CD4-positive, alpha-beta T cell (primary cell): Measurements from ENCODE around the gene SFT2D2. TPM values are rescaled to one million over a fixed set of nuclear protein-coding genes. Genes with fewer than 3 reads are reported as not detected.

Experiments used
- ATAC-seq: fragments of 200-7000 bp; cut with Tn5 transposase; one replicate; pipeline ENCODE4 v1.10.0; 2022; ENCODE audit warnings: mild to moderate bottlenecking; ENCODE audit not compliant: poor library complexity
- CTCF ChIA-PET: fragments of 350-600 bp; sonication (Branson Sonifier 250); formaldehyde crosslinking; loops from one replicate; lab custom pipeline; 2021; ENCODE audit warnings: antibody characterized with exemption, inconsistent platforms; lab: Charles Lee
- POLR2A ChIA-PET: fragments of 350-600 bp; sonication (Branson Sonifier 250); formaldehyde crosslinking; loops from one replicate; lab custom pipeline; 2021; ENCODE audit warnings: antibody characterized with exemption, inconsistent platforms; lab: Charles Lee
- DNase-seq, 14 experiments: peaks; one replicate each; pipeline ENCODE4 v3.0.0-alpha.2; 2013 to 2020; ENCODE audit warnings: mixed read lengths in 2 of 14
- H3K27ac ChIP-seq, 2 donors: one replicate each; pipeline versions ENCODE4 v1.5.1 to v1.7.0; 2013; ENCODE audit warnings: low read length in 2 of 2, low read depth in 1 of 2, mild to moderate bottlenecking in 1 of 2
- H3K27me3 ChIP-seq, 2 experiments: 1 replicate in 1 of 2; 2 replicates in 1 of 2; pipeline versions ENCODE4 v1.6.1 to v1.7.0; 2013; ENCODE audit warnings: low read length in 2 of 2, control low read depth in 1 of 2, mild to moderate bottlenecking in 1 of 2, moderate library complexity in 1 of 2; ENCODE audit not compliant: insufficient read depth in 2 of 2, control insufficient read depth in 1 of 2
- H3K36me3 ChIP-seq: one replicate; pipeline ENCODE4 v1.6.1; 2013; ENCODE audit warnings: low read length, control low read depth; ENCODE audit not compliant: insufficient read depth
- H3K4me1 ChIP-seq: one replicate; pipeline ENCODE4 v1.6.1; 2013; ENCODE audit warnings: low read length, control low read depth; ENCODE audit not compliant: insufficient read depth
- H3K4me3 ChIP-seq: one replicate; pipeline ENCODE4 v1.5.1; 2013; ENCODE audit warnings: mild to moderate bottlenecking, low read length, moderate library complexity
- H3K9me3 ChIP-seq, 2 experiments: 1 replicate in 1 of 2; 2 replicates in 1 of 2; pipeline versions ENCODE4 v1.6.1 to v1.7.0; 2013; ENCODE audit warnings: low read length in 2 of 2, mild to moderate bottlenecking in 2 of 2, control low read depth in 1 of 2, moderate library complexity in 1 of 2; ENCODE audit not compliant: control insufficient read depth in 1 of 2, insufficient read depth in 1 of 2
- H3K27ac Mint-ChIP-seq: one replicate; pipeline ENCODE4 v1.8.0; 2020; ENCODE audit warnings: mixed read lengths
- H3K27me3 Mint-ChIP-seq: one replicate; pipeline ENCODE4 v1.8.0; 2021; ENCODE audit warnings: mixed read lengths
- H3K36me3 Mint-ChIP-seq: one replicate; pipeline ENCODE4 v1.8.0; 2021; ENCODE audit warnings: low read depth, mixed read lengths
- H3K4me1 Mint-ChIP-seq: one replicate; pipeline ENCODE4 v1.8.0; 2021; ENCODE audit warnings: low read depth, mixed read lengths
- H3K4me3 Mint-ChIP-seq: one replicate; pipeline ENCODE4 v1.8.0; 2020; ENCODE audit warnings: mild to moderate bottlenecking, mixed read lengths
- H3K9me3 Mint-ChIP-seq: one replicate; pipeline ENCODE4 v1.8.0; 2020; ENCODE audit warnings: mixed read lengths
- CTCF ChIP-seq: fragments of 200-600 bp; IDR thresholded peaks from one replicate; pipeline ENCODE4 v1.8.0; 2022; ENCODE audit warnings: antibody characterized with exemption, mild to moderate bottlenecking
- intact Hi-C, 2 experiments: fragments of 100-400 bp; cut with DNase I in 1 of 2; cut with micrococcal nuclease in 1 of 2; formaldehyde crosslinking; loops; one replicate each; pipeline versions ENCODE4 v1.15.1 to v1.9.0; 2023 to 2025; cut with DNase I, micrococcal nuclease
- total RNA-seq, 174 experiments: library from RNA in 2 of 174; stranded (reverse) in 2 of 174; gene quantifications; one replicate each; pipeline ENCODE4 v1.2.3 and lab custom pipeline; 2021 to 2026

The SFT2D2 gene
- total RNA-seq, 2 experiments from 2014 or later, result 47.0 to 51.7 TPM

- intact Hi-C loops, result no loop called here
- DNase-seq (no peak), ATAC-seq (no peak)
- Mint-ChIP-seq H3K4me3 (no peak overlapping the region), H3K9me3 (peaks cover 2% of the 10 kb centered on the region), H3K36me3 (peaks cover 45% of the 10 kb centered on the region), H3K27ac (no peak overlapping the region), H3K4me1 (no peaks in the 10 kb centered on the region), H3K27me3 (no peaks in the 10 kb centered on the region)
- peaks cover 10% of the 10 kb centered on the region for H3K36me3 ChIP-seq
- ChIA-PET CTCF (no interaction called here), POLR2A (no interaction called here)
- no peak for TF ChIP-seq CTCF
- no peaks in the 10 kb centered on the region for H3K9me3 ChIP-seq
- H3K27me3 ChIP-seq, result no peaks in the 10 kb centered on the region
- H3K27ac ChIP-seq, result no peak overlapping the region
- H3K4me3 ChIP-seq, result no peak overlapping the region
- no peaks in the 10 kb centered on the region for H3K4me1 ChIP-seq
These were observed 40.9 kb downstream of the SFT2D2 start for GRCh38 chr1:168266644-168267186.

GRCh38 chr1:168271636-168272035 lies 45.8 kb downstream of the SFT2D2 start:
- CTCF ChIA-PET, result no interaction called here

GRCh38 chr1:168273575-168273974 lies 47.8 kb downstream of the SFT2D2 start:
- Mint-ChIP-seq H3K27me3 (no peaks in the 10 kb centered on the region), H3K4me3 (no peak overlapping the region), H3K27ac (no peak overlapping the region), H3K9me3 (peaks cover 7% of the 10 kb centered on the region), H3K36me3 (peaks cover 31% of the 10 kb centered on the region), H3K4me1 (no peaks in the 10 kb centered on the region)
- TF ChIP-seq CTCF, result no peak
- H3K36me3 ChIP-seq, result no peaks in the 10 kb centered on the region
- CTCF ChIA-PET, result no interaction called here
- no peaks in the 10 kb centered on the region for H3K4me1 ChIP-seq
- intact Hi-C loops, result no loop called here
- H3K9me3 ChIP-seq, result no peaks in the 10 kb centered on the region
- no peaks in the 10 kb centered on the region for H3K27me3 ChIP-seq
- no peak overlapping the region for H3K4me3 ChIP-seq
- H3K27ac ChIP-seq, result no peak overlapping the region
- DNase-seq (no peak), ATAC-seq (no peak)
- POLR2A ChIA-PET, result no interaction called here

More at GRCh38 chr1:168271636-168272035, 45.8 kb downstream of the SFT2D2 start:
- intact Hi-C loops, result no loop called here
- no peak for ATAC-seq
- Histone ChIP-seq H3K9me3 (no peaks in the 10 kb centered on the region), H3K27ac (no peak overlapping the region), H3K4me3 (no peak overlapping the region), H3K36me3 (no peaks in the 10 kb centered on the region), H3K27me3 (no peaks in the 10 kb centered on the region), H3K4me1 (no peaks in the 10 kb centered on the region)
- Mint-ChIP-seq H3K4me1 (no peaks in the 10 kb centered on the region), H3K27ac (no peak overlapping the region), H3K9me3 (peaks cover 3% of the 10 kb centered on the region), H3K36me3 (peaks cover 29% of the 10 kb centered on the region), H3K27me3 (no peaks in the 10 kb centered on the region), H3K4me3 (no peak overlapping the region)
- no peak for DNase-seq
- POLR2A ChIA-PET, result no interaction called here
- TF ChIP-seq CTCF, result no peak
